NCI-H2029 treated with DMSO at 0.1 percent for 48 hours (cell line): ENCODE measurements around the gene HOTAIR.
A peak's percentile ranks its signal among the peaks of the same experiment; 100 is the strongest.

Experiments used
- DNase-seq: peaks from one replicate; lab custom pipeline; 2025; lab: John Stamatoyannopoulos, UW

Gene HOTAIR

DNA sequence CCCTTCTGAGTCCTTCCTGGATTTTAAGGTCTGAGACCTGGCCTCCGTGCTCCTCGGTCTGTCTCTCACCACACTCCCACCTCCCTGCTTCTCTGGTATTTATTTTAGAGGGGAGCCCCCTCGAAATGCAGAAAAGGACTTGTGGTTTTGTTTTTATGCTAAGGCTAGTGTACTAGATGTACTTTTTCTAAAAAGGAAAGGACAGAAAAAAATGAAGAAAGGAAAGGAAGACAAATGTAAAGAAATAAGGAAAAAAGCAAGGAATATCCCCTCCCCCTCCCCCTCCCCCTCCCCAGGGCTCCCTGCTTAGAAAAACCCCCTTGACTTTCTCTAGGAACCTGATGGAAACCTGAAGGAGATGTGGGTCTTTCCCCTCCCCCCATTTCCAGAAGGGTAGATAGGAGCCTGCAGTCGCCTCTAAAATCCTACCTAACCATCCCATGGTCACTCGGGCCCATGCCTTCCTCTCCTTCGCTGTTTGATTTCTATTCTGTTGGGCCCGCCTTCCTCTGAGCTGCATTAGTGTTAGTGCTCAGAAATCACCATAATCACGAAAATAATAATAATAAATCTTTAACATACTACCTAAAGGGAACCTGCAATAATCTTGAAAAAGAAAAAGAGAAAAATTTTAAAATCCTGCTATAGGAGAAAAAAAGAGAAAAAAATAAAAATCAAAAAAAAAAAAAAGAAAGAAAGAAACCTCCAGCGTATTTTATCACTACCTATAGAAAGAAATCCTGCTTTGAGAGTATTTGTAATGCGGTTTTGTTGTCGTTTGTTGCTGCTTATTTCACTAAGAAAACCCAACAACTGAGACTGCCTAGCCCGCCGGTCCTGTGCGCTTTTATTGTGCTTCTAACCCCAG is 37.1 kb upstream of the HOTAIR start:
- DNase-seq, result no peak

DNA sequence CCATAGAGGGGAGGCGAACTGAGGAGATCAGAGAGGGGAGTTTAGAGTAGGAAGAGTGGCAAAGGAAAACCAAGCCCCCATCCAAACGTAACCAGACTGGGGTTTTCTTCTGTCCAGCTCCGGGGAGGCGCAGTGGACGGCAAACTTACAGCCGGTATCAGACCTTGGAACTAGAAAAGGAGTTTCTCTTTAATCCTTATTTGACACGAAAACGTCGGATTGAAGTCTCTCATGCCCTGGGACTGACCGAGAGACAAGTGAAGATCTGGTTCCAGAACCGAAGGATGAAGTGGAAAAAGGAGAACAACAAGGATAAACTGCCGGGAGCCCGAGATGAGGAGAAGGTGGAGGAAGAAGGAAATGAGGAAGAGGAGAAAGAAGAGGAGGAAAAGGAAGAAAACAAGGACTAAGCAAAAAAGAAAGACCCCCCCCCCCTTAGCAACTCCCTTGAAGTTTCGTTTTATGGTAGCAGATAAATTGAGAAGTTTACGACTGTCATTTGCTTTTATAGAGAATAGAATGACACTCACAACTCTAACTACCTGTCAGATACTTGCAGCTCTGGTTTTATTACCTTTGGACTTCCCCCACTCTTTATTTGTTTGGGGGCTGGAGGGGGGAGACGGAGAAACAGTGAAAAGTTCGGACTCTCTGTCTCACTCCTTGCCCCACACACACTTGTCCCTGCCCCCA is 36.4 kb upstream of the HOTAIR start:
- no peak for DNase-seq

DNA sequence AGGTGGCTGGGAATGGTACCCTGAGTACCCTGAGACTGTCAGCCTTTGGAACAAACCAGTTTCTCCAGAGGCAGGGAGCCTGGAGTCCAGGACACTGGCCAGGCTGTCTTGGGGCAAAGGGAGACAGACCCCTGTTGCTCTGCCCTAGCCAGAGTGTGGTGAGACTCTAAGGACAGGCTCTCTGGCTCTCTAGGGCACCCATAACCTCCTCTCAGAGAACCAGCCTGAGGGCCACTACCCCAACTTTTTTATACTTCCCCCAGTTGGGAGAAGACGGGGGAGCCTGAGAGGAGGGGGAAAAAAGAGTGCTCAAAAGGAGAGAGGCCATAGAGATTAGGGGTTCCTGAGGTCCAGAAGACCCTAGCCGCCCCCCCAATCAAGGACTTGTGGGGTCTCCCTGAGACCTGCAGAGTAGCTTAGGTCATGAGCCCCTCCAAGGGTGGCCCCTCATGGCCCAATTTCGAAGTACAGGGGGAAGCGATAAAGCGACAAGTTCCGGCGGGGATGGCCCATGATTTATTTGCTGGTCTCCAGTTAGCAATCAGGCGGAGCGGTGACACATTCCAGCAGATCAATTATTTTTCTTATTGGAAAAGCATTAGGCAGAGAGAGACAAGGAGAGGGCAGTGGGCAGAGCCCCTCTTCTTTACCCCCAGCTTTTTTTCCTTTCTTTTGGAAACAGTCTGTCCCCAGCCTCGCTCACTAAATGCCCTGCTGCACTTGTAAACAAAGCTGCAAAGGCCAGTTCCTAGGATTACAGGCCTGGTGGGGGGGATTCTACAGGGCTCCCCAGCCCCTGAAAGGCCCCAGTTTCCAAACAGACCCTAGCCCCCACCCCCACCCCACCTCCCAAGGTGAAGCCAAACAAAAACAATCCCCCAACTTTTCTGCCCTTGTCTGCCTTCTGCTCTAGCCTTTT is 35.6 kb upstream of the HOTAIR start:
- DNase-seq, result no peak

DNA sequence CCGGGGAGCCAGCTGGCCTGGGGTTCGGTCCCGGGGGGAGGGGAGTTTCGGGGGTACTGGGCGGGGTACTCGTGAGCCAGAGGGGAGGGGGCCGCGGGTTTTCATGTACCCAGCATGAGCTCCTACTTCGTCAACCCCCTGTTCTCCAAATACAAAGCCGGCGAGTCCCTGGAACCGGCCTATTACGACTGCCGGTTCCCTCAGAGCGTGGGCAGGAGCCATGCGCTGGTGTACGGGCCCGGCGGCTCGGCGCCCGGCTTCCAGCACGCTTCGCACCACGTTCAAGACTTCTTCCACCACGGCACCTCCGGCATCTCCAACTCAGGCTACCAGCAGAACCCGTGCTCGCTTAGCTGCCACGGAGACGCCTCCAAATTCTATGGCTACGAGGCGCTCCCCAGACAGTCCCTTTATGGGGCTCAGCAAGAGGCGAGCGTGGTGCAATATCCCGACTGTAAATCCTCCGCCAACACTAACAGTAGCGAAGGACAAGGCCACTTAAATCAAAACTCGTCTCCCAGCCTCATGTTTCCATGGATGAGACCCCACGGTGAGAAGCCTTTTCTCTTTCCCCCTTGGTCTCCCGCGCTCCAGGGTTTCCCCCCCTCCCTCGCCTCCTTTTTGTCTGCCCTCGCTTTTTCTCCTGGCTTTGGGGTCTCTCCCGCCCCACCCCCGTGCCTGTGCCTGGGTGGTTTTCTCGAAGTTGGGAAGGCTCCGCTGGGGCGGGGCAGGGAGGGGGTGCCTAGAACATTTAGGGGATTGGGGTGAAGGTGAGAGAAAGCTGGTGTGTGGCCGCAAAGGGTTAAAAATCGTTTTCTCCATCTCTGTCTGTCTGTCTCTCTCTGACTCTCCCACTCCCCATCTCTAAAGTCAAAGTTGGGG is 34.7 kb upstream of the HOTAIR start:
- DNase-seq, result no peak

DNA sequence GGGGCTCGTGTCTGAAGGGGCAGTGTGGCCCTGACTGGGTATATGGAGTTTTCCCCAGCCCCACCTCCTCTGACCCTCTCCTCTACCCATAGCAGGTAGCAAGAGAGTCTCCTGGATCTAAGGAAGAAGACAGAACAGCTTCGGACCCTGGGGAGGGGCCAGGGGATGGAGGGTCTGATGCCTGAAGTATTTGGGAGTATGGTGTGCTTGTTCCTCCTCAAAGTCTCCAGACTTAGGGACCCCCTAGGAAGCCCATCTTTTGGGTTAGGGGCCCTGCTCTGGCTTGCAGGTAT is 33.5 kb upstream of the HOTAIR start:
- no peak for DNase-seq

DNA sequence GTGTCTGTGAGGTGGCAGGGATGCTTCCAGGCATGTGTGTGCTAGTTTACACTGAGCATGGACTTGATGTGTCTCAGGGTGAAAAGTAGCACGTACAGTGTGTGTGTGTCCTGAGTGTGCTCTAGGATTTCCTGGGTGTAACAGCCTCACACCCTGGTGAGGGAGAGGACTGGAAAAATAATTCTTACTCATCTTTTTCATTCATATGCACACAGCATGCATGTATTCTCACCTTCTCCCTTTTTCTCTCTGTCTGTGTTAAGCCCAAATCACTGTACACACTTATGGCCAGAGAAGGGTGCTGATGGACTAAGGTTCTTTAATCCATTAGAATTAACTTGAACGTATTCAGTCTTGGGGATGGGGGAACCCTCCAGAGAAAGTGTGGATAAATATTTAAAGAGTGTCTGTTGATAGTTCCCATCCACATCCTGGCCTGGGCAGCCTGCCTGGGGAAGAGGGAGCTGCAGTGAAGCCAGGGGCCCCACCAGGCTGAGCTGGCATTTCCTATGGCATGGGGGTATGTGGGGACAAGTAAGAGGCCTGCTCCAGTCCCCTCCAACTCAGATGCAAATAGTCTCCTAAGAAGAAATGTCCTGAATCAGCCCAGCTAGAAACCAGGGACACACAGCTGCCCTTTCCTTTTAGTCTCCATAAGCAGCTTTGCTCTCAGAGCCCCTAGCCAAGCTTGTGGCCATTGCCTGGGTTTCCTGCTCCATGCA is 32.9 kb upstream of the HOTAIR start:
- DNase-seq, result no peak

DNA sequence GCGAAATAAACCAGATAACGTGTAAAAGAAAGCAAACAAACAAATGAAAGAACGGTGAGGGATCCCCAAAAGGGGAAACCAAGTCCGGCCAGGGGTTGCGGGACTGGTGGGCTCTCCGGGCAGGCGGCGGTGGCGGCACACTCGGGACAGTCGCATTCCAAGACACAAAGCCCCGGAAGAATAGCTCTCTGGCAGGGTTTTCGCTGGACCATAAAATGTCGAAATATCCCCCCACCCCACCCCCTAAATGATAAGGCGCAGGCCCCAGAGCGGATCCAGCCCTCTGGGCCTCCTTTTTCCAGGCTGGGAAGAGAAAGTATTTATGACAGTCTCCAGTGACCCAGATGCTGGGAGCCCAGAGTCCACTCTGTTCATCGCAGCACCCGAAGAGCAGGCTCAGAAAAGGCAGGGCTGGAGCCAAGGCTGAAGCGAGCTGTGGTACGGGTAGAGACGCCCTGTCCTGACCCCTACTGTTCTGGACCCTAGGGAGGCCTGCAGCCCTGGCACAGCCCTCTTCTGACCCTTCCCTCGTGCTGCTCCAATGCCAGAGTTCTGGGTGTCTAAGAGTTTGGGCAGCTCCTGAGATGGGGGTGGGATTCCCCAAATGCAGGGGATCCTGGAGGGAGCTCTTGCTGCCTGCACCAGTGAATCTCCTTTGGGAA is 31.9 kb upstream of the HOTAIR start:
- no peak for DNase-seq

DNA sequence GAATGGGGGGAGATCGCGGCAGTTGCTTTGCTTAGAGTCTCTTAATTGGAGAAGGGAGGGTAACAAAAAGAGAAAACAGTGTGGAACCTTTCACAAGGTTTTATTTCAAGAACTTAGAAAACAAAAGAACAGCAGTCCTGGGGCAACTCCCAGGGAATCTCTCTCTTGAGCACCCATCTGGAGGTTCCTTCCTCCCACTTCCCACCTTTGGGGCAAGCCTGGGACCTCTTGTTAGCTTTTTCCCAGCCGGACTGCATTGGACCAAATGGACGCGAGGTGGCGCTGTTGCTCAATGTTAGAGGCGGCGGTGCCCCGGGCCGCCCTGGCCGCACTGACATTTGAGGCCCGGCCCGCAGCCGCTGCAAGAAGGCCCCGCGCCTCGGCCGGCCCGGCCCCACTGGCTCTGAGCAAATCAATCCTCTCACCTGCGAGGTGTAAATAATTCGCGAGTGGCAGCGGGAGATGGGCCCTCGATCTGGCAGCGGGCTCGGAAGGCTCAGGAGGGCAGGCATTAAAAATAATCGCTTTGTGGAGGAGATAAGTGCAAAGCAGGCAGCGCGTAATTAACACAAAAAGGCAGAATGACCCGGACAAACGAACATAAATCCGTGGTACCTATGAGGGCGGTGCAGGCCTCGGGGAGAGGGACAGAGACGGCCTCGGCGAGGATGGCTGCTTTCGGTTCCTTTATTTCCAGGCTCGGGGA is 31.3 kb upstream of the HOTAIR start:
- peak; percentile 38 for DNase-seq

DNA sequence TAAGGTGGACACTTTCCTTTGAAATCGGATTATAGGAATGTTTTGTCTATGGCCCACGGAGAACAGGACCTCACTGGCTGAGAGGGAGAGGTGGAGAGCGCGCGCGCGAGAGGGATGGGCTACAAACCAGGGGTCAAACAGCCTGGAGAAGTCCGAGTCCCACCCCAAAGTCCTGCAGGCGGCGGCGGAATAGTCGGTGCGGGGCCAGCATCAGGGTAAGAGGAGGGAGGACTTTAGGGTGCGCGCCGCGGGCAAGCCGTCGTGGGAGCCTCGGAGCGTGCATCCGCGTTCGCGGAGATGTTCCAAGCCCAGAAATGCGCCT is 30.7 kb upstream of the HOTAIR start:
- DNase-seq, result no peak

DNA sequence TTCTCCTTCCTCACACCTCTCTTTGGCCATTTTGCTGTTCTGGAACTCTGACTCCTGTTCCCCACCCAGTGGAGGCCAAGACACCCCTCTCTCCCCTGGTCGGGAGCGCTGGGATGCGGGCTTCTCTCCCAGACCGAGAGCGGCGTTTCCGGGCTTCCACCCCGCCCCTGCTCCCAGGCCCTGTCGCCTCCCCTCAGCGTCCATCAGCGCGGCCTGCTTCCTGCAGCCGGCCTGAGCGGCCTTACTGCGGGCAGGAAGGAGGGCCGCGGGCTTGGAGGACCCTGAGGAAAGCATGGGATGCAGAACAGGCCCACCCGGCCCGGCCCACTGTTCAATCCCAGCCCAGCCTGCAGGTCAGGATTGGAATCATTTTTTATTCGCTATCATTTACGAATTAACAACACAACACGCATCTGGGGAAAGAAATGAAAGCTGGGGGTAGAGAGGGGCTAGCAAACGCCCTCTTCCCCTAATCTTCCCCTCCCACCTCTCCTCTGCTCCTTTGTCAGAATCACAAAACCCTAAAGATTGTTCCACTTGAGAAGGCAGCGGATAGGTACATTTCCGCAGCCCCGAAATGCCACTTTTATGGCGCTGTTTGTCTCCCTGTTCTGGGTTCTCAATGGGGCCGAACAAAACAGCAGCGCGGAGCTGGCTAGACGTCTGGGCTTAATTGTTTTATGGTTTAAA is 30.2 kb upstream of the HOTAIR start:
- DNase-seq, result no peak

DNA sequence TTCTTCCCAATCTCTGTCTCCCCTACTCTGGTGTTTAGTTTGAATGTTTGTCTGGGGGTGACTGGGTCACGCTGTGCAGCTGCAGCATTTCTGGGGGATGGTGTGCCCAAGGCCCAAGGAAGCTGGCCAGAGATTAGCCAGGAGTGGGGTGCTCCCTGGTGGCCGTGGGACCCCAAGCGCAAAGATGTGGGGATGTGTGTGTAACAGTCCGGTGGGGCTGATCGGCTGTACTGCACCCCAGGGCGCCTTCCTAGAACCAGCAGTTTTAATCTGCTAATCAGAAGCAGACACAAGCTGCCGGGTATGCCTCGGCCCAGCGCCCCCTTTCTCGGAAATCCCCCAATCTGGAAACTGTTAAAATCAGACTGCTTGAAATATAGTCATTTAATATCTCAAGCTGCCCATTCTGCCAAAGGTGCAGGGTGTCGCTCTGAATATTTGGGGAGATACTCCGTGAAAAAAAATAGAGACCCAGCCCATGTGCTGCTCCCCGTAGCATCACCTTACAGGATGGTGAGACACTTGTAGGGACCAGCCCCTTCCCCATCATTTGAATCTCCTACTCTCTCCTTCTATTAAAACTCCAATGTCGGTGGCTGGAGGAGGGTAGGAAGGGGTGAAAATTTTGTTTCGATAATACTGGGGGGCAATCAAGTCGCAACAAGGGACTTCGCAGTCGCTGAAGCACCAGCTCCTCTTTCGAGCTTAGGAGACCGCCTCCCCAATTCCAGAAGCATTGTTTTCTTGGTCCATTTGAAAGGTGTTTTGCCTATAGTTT is 29.5 kb upstream of the HOTAIR start:
- DNase-seq, result no peak

DNA sequence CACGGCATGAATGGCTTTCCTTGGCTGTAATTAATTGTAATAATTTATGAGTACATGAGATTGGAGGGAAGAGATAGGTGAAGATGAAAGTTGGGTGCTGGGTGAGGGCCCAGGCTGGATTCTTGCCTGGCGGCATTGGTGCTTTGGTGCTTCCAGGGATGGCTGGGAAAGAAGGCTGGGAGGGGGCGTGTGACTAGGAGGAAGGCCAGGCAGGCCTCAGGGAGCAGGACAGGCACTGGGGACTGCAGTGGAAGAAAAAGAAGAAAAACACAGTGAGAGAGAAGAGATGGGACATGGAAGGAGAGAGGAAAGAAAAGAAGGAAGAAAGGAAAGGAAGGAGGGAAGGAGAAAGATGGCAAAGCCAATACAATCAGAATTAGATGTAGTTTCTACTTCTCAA is 28.9 kb upstream of the HOTAIR start:
- DNase-seq, result no peak

DNA sequence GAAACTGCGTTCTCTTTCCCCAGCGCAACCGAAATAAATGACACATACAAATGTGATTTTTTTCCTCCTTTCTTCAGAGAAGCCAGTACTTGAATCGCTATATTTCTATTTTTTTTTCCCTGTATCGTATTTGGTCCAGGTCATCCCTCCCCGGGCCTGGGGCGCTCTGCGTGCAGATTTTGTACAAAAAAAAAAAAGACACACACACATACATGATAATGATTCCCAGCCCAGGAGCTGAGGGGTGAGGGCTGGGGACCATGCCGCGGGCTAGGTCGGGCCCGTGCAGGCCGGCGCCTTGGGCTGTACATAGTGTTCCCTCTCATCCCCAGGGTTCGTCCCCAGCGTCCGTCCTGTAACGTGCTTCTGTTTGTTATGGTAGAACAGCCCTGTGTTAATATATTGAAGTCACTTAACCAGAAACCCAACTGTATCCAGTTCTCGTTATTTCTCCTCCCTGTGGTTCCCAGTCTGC is 28.2 kb upstream of the HOTAIR start:
- DNase-seq, result no peak

DNA sequence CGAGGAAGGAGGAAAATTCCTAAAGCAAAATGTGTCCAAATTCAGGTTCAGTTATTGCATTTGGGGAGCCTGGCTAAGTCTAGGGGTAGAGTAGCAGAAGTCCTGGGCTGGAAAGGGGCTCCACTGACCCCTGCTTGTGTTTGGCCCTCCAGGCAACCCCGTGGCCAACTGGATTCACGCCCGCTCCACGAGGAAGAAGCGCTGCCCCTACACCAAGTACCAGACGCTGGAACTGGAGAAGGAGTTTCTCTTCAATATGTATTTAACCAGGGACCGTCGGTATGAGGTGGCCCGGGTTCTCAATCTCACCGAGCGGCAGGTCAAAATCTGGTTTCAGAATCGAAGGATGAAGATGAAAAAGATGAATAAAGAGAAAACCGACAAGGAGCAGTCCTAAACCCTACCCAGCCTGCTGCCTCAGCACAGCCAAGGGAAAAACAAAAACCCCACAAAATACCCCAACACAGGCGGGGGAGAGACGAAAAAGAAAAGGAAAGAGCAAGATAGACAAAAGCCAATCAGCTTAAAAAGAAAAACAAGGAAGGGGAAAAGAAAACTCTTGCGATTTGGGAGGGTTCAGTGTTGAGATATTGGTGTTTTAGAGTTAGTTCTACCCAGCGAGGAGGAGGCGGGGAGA is 27.6 kb upstream of the HOTAIR start:
- no peak for DNase-seq

DNA sequence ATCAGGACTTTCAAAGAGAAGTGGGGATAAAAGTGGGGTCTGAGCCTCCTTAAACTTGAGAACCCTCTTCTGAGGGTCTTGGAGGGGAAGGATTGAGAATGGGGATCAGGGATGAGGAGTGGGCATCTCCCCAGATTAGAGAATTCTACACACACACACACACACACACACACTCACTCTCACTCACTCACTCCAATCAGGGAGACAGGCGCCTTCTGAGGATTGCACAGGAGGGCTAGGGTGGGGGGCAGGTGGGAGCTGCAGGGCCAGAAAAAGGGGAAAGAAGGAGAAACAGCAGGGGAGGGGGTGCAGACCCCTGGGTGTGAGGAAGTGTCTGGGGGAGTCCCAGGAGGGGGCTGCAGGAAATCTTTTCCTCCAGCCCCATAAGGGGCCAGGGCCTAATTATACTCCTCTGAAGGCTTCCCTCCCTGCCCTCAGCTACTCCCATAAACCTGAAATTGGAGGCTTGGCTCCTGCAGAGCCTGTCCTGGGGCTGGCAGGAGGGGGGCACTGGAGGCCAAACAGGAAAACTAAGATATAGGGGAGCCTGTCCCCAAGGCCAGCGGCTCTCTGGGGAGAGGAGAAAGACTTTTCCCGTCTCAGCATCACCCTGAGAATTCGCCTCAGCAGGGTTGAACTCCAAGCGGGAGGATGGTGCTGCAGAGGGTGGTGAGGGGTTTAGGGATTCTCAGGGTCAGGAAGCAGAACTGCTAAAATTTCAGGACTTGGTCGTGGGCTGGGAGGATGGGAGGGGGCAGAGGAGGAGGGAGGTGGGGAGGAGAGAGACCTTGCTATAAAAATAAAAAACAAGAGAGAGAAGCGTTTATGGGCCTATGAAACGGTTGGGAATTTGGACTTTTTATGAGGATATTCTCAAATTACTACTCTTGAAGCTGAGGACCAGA is 26.8 kb upstream of the HOTAIR start:
- no peak for DNase-seq

DNA sequence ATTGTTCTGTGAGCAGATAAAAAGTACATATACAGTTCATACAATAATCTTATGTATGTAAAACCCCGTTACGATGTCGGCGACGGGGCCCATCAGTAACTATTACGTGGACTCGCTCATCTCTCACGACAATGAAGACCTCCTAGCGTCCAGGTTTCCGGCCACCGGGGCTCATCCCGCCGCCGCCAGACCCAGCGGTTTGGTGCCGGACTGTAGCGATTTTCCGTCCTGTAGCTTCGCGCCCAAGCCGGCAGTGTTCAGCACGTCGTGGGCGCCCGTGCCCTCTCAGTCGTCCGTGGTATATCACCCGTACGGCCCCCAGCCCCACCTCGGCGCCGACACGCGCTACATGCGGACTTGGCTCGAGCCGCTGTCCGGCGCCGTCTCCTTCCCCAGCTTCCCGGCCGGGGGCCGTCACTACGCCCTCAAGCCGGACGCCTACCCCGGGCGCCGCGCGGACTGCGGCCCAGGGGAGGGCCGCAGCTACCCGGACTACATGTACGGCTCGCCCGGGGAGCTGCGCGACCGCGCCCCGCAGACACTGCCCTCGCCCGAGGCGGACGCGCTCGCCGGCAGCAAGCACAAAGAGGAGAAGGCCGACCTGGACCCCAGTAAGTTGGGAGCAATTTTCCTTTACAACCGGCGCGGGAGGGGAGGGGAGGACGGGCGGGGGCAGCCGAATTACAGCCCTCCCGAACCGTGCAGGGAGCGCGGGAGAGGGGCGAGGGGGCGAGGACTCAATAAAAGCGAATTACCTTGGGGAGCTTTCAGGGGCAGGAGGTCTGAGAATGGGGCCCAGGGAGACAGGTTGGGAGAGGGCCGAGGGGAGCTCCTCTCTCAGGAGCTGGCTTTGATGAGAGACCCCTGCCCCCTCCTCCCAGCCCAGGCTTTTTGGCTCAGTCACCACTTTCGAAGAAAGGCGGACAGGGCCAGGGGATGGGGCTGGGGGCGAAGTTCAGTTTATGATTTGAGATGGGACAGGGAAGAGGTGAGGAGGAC is 25.7 kb upstream of the HOTAIR start, which contains the start of gene HOXC9:
HOXC9 (plus strand) TSS at position 46 of the 999 bp plus-strand sequence; CDS start at position 74, 28 bp downstream.
- DNase-seq, result no peak
